ENCODE results near the gene SNRNP48. TPM values are rescaled to one million over a fixed set of nuclear protein-coding genes. Genes with fewer than 3 reads are reported as not detected.

SNRNP48 gene
- total and polyA plus RNA-seq, 3 experiments from 2014 or later: 11.2 to 15.0 (median 14.6) TPM

DNA sequence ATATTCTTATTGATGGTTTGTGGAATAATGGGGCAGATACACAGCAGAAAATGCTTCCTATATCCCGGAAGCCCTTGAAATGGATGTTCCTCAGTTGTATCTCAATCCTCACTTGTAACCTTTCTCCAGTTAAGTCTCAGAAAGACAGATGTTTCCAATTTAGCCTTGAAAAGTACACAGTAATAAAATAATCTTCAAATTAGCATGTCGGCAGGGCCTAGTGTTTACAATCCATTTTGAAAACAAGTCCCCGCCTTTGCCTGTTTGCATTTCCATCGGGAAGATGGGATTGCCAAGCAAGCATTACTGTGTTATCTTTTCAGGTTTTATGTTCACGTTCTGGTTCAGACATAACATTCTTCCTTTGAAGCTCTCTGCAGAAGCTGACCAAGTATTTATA is 41.5 kb downstream of the SNRNP48 start:
- Mint-ChIP-seq H3K27ac (no peak overlapping the region), H3K4me1 (no peaks in the 10 kb centered on the region), H3K27me3 (peaks cover 11 to 24% of the 10 kb centered on the region in 2 donors), H3K9me3 (no peaks in the 10 kb centered on the region), H3K4me3 (no peak overlapping the region), H3K36me3 (no peaks in the 10 kb centered on the region)
- Histone ChIP-seq H3K4me3 (ENCODE audit: low read length) (no peak overlapping the region), H3K36me3 (ENCODE audit: insufficient read depth, low read length) (no peaks in the 10 kb centered on the region), H3K9me3 (ENCODE audit: low read length) (no peaks in the 10 kb centered on the region), H3K4me1 (ENCODE audit: insufficient read depth, low read length) (no peaks in the 10 kb centered on the region), H3K27me3 (ENCODE audit: insufficient read depth, low read length, poor library complexity, severe bottlenecking) (no peaks in the 10 kb centered on the region), H3K27ac (ENCODE audit: low read depth, low read length) (no peak overlapping the region)
- ChIA-PET POLR2A (no interaction called here), CTCF (no interaction called here)
- no peak for DNase-seq

DNA sequence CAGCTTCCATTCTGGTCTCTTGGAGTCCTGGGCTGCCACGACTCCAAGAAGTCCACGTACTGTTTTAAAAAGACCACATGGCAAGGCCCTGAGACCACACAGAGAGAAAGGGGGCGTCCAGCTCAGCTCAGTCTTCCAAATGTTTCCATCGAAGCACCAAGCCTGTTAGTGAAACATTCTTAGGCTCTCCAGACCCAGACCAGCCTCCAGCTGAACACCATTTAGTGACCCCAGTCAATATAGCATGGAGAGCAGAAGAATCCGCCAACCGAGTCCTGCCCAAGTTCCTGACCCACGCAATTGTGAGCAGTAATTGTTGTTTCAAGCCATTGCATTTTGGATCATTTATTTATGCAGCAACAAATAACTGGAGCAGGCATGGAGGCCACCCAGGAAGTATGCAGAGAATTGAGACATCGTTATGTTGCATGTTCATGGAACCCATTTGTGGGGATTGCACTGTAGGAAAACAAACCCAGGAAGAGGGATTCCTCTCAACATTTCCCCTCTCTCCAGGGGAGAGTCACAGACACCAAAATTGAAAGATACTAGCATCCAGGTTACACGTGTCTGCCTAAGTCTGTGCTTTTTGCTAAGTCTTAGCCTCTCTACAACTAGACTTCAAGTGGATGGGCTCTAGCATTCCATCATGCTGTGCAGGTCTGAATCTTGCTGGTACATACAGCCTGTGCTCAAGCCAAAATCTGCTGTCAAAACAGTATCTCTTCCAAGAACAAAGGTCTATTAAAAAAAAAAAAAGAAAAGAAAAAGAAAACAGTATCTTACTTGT is 42.7 kb downstream of the SNRNP48 start:
- no peaks in the 10 kb centered on the region for H3K36me3 Mint-ChIP-seq
- no peaks in the 10 kb centered on the region for H3K9me3 ChIP-seq (ENCODE audit: low read length)
- H3K4me1 ChIP-seq (ENCODE audit: insufficient read depth, low read length): no peaks in the 10 kb centered on the region
- H3K4me1 Mint-ChIP-seq: no peaks in the 10 kb centered on the region
- H3K4me3 ChIP-seq (ENCODE audit: low read length): no peak overlapping the region
- ChIA-PET CTCF (no interaction called here), POLR2A (no interaction called here)
- no peak overlapping the region for H3K4me3 Mint-ChIP-seq
- no peaks in the 10 kb centered on the region for H3K9me3 Mint-ChIP-seq
- H3K27ac Mint-ChIP-seq: no peak overlapping the region
- no peak for DNase-seq
- no peaks in the 10 kb centered on the region for H3K27me3 ChIP-seq (ENCODE audit: insufficient read depth, low read length, poor library complexity, severe bottlenecking)
- no peaks in the 10 kb centered on the region for H3K36me3 ChIP-seq (ENCODE audit: insufficient read depth, low read length)
- H3K27ac ChIP-seq (ENCODE audit: low read depth, low read length): no peak overlapping the region
- peaks cover 14 to 27% of the 10 kb centered on the region in 2 donors for H3K27me3 Mint-ChIP-seq

DNA sequence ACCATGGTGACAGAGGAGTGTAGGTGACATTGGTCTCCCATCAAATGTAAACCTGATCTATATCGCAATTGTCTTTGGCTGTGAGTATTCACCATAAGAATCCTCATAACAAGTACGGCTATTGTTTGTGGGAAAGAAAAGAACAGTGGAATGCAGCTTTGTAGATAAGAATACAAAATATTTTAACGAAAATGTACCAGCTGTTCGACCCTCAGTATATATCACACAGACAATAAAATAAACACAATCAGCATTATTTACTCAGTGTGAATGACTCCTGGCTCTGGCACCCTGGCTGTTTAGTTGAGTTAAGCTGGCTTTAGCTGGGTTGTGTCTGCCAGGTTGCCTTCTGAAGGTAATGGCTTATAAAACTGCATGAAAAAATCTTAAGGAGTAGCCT is 43.4 kb downstream of the SNRNP48 start:
- Mint-ChIP-seq H3K4me1 (no peaks in the 10 kb centered on the region), H3K36me3 (no peaks in the 10 kb centered on the region)

DNA sequence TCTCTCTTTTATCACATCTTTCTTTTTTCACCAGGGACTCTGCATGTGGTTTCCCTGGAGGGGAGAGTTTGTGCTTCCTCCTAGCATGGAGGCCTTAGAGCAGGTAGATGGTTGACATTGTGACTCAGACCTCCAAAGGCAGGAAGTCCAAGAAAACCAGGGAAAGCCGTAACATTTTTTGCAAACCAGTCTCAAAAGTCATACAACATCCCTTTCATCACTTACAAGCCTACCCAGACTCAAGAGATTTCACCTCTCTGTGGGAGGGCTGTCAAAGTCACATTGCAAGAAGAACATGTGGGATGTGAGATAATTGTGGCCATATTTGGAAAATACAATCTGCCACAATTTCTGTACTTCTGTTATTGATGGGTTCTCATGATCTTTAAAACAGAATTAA is 46.2 kb downstream of the SNRNP48 start:
- Histone ChIP-seq H3K4me1 (ENCODE audit: insufficient read depth, low read length) (no peaks in the 10 kb centered on the region), H3K4me3 (ENCODE audit: low read length) (no peak overlapping the region), H3K27me3 (ENCODE audit: insufficient read depth, low read length, poor library complexity, severe bottlenecking) (no peaks in the 10 kb centered on the region), H3K9me3 (ENCODE audit: low read length) (no peaks in the 10 kb centered on the region), H3K27ac (ENCODE audit: low read depth, low read length) (no peak overlapping the region), H3K36me3 (ENCODE audit: insufficient read depth, low read length) (no peaks in the 10 kb centered on the region)
- Mint-ChIP-seq H3K36me3 (no peaks in the 10 kb centered on the region), H3K27ac (no peak overlapping the region), H3K27me3 (peaks cover 7 to 11% of the 10 kb centered on the region in 2 donors), H3K9me3 (no peaks in the 10 kb centered on the region), H3K4me1 (no peaks in the 10 kb centered on the region), H3K4me3 (no peak overlapping the region)
- no peak for DNase-seq
- ChIA-PET CTCF (no interaction called here), POLR2A (no interaction called here)

More for the DNA sequence above, 43.4 kb downstream of the SNRNP48 start:
- no peak overlapping the region for H3K4me3 Mint-ChIP-seq
- DNase-seq: no peak
- peaks cover 14 to 27% of the 10 kb centered on the region in 2 donors for H3K27me3 Mint-ChIP-seq
- H3K36me3 ChIP-seq (ENCODE audit: insufficient read depth, low read length): no peaks in the 10 kb centered on the region
- no peaks in the 10 kb centered on the region for H3K9me3 ChIP-seq (ENCODE audit: low read length)
- H3K9me3 Mint-ChIP-seq: no peaks in the 10 kb centered on the region
- no peaks in the 10 kb centered on the region for H3K27me3 ChIP-seq (ENCODE audit: insufficient read depth, low read length, poor library complexity, severe bottlenecking)
- POLR2A ChIA-PET: no interaction called here
- no peak overlapping the region for H3K27ac Mint-ChIP-seq
- H3K27ac ChIP-seq (ENCODE audit: low read depth, low read length): no peak overlapping the region
- H3K4me3 ChIP-seq (ENCODE audit: low read length): no peak overlapping the region
- CTCF ChIA-PET: no interaction called here
- H3K4me1 ChIP-seq (ENCODE audit: insufficient read depth, low read length): no peaks in the 10 kb centered on the region

DNA sequence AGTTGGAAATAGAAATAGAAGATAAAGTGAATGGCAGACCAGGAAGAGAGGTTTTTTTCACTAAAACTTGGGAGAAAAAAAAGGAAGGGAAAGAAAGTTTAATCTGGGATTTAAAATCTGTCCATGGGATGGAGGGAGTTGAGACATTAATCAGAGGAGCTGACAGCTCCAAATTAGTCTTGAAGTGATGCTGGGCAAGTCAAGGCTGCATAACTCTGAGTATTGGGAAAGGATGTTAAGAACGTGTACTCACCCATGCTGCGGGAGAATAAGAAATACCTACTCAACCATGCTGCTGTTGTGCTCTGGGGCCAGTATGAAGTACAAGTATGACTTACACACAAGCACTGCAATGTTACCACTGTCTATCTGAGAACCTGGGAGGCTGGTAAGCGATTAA is 47.5 kb downstream of the SNRNP48 start:
- Mint-ChIP-seq H3K4me1 (no peaks in the 10 kb centered on the region), H3K27me3 (peaks cover 7 to 10% of the 10 kb centered on the region in 2 donors), H3K9me3 (no peaks in the 10 kb centered on the region), H3K4me3 (no peak overlapping the region), H3K36me3 (no peaks in the 10 kb centered on the region), H3K27ac (no peak overlapping the region)
- Histone ChIP-seq H3K4me1 (ENCODE audit: insufficient read depth, low read length) (no peaks in the 10 kb centered on the region), H3K36me3 (ENCODE audit: insufficient read depth, low read length) (no peaks in the 10 kb centered on the region), H3K4me3 (ENCODE audit: low read length) (no peak overlapping the region), H3K27ac (ENCODE audit: low read depth, low read length) (no peak overlapping the region), H3K27me3 (ENCODE audit: insufficient read depth, low read length, poor library complexity, severe bottlenecking) (no peaks in the 10 kb centered on the region), H3K9me3 (ENCODE audit: low read length) (no peaks in the 10 kb centered on the region)
- ChIA-PET POLR2A (no interaction called here), CTCF (no interaction called here)
- no peak for DNase-seq

DNA sequence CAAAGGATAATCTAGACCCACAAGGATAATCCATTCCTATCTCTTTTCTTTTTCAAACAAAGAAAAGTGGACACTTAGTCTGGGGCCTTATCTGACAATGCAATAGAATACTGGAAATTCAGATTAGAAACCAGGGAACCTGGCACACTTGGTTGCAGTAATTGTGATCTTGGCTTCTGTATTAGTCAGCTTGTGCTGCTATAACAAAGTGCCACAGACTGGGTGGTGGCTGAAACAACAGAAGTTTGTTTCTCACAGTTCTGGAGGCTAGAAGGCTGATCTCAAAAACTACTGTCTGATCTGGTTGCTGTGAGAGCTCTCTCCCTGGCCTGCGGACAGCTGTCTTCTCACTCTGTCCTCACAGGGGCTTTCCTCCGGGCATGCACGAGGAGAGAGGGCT is 49.4 kb downstream of the SNRNP48 start:
- no peaks in the 10 kb centered on the region for H3K9me3 ChIP-seq (ENCODE audit: low read length)
- H3K4me3 Mint-ChIP-seq: no peak overlapping the region
- H3K27me3 ChIP-seq (ENCODE audit: insufficient read depth, low read length, poor library complexity, severe bottlenecking): no peaks in the 10 kb centered on the region
- no peak overlapping the region for H3K4me3 ChIP-seq (ENCODE audit: low read length)
- ChIA-PET POLR2A (no interaction called here), CTCF (no interaction called here)
- H3K36me3 ChIP-seq (ENCODE audit: insufficient read depth, low read length): no peaks in the 10 kb centered on the region
- no peaks in the 10 kb centered on the region for H3K4me1 Mint-ChIP-seq
- no peak overlapping the region for H3K27ac Mint-ChIP-seq
- H3K27me3 Mint-ChIP-seq: peaks cover 8 to 15% of the 10 kb centered on the region in 2 donors
- no peaks in the 10 kb centered on the region for H3K36me3 Mint-ChIP-seq
- H3K4me1 ChIP-seq (ENCODE audit: insufficient read depth, low read length): no peaks in the 10 kb centered on the region
- no peak for DNase-seq
- H3K27ac ChIP-seq (ENCODE audit: low read depth, low read length): no peak overlapping the region
- H3K9me3 Mint-ChIP-seq: no peaks in the 10 kb centered on the region

DNA sequence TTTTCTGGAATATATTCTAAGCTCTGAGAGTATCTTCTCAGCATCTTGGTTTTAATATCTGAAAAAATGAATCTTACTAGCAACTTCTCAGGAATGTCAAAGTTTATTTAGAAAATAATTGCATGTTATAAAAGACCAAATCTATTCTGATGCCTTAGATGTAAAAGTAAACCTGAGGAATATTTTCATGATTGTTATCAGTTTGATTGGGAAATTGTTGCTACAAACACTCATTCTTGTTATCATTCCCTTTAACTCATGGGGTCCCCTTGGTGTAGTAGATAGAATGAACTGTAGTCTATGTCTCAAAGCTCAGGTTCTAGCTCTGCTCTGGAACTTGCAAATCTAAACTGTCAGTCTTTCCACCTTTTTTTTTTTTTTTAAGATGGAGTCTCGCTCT is 50.0 kb downstream of the SNRNP48 start:
- Histone ChIP-seq H3K27me3 (ENCODE audit: insufficient read depth, low read length, poor library complexity, severe bottlenecking) (no peaks in the 10 kb centered on the region), H3K4me3 (ENCODE audit: low read length) (no peak overlapping the region), H3K4me1 (ENCODE audit: insufficient read depth, low read length) (no peaks in the 10 kb centered on the region), H3K27ac (ENCODE audit: low read depth, low read length) (no peak overlapping the region), H3K36me3 (ENCODE audit: insufficient read depth, low read length) (no peaks in the 10 kb centered on the region), H3K9me3 (ENCODE audit: low read length) (no peaks in the 10 kb centered on the region)
- POLR2A ChIA-PET: no interaction called here
- DNase-seq: no peak
- H3K27me3 Mint-ChIP-seq: peaks cover 11 to 15% of the 10 kb centered on the region in 2 donors
- H3K4me1 Mint-ChIP-seq: no peaks in the 10 kb centered on the region
- H3K4me3 Mint-ChIP-seq: no peak overlapping the region
- H3K9me3 Mint-ChIP-seq: no peaks in the 10 kb centered on the region
- H3K36me3 Mint-ChIP-seq: no peaks in the 10 kb centered on the region
- H3K27ac Mint-ChIP-seq: no peak overlapping the region
- CTCF ChIA-PET: no interaction called here

DNA sequence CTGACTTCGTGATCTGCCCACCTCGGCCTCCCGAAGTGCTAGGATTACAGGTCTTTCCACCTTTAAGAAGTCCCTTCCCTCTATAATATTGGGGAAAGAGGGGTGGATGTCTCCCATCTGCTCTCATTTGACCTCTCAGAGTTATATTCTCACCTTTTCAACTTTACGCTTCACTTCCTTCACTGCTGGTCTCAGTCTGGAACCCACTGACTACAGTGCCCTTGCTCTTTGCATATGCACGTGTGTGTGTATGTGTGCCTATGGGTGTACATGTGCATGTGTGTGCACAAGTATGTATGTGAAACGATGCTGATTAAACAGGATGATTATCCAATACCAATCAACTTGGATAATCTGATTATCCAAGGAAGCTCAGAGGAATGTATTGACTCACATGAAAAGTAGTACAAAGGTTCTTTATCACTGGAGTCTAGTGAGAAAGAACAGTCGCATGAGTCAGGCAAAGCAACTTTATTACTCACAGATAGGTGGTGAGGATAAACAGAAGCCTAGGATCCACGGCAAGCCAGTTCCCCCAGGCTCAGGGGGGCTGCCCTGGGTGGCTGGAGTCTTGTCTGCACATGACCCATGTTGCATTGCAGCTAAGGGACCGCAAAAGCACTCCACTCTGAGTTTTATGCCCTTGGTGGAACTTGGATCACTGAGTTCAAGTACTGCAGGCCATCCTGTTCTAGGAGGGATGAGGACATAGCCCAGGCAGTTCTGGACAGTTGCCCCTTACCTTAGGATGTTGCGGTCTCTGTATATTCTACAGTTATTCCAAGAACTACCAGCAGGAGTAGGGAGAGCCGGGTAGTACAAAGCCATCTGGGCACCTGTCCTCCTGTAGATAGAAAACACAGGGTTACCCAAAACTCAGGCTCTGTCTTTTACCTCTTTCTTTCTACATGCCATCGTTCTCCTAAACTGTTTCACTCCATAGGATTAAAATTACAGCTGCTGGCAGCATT is 50.9 kb downstream of the SNRNP48 start:
- H3K4me3 ChIP-seq (ENCODE audit: low read length): no peak overlapping the region
- no peaks in the 10 kb centered on the region for H3K27me3 ChIP-seq (ENCODE audit: insufficient read depth, low read length, poor library complexity, severe bottlenecking)
- DNase-seq: no peak
- H3K9me3 Mint-ChIP-seq: no peaks in the 10 kb centered on the region
- H3K4me1 Mint-ChIP-seq: no peaks in the 10 kb centered on the region
- POLR2A ChIA-PET: no interaction called here
- no peaks in the 10 kb centered on the region for H3K4me1 ChIP-seq (ENCODE audit: insufficient read depth, low read length)
- peaks cover 11 to 13% of the 10 kb centered on the region in 2 donors for H3K27me3 Mint-ChIP-seq
- H3K4me3 Mint-ChIP-seq: no peak overlapping the region
- no peaks in the 10 kb centered on the region for H3K36me3 ChIP-seq (ENCODE audit: insufficient read depth, low read length)
- CTCF ChIA-PET: no interaction called here
- H3K27ac ChIP-seq (ENCODE audit: low read depth, low read length): no peak overlapping the region
- H3K9me3 ChIP-seq (ENCODE audit: low read length): no peaks in the 10 kb centered on the region
- no peak overlapping the region for H3K27ac Mint-ChIP-seq
- H3K36me3 Mint-ChIP-seq: no peaks in the 10 kb centered on the region
